K562 (cell line): ENCODE measurements around the gene ISYNA1. TPM values are rescaled to one million over a fixed set of nuclear protein-coding genes. Genes with fewer than 3 reads are reported as not detected.

Source experiments
- BCL6 ChIP-seq: fragments of 250-450 bp; sonication (Bioruptor Pico); IDR thresholded peaks from 2 replicates; pipeline ENCODE4 v1.4.0; 2020
- BMI1 ChIP-seq: fragments of 150-350 bp; IDR thresholded peaks from 2 replicates; pipeline ENCODE4 v1.6.1; 2014; ENCODE audit warnings: low read length
- BRCA1 ChIP-seq, 2 experiments: fragments of 450-650 bp in 1 of 2; sonication (generic) in 1 of 2; formaldehyde crosslinking in 1 of 2; IDR thresholded peaks; 2 replicates each; pipeline versions ENCODE4 v1.5.0 to v1.6.1; 2017 to 2020; ENCODE audit warnings: mild to moderate bottlenecking in 1 of 2, missing genetic modification reagents in 1 of 2
- CBX1 ChIP-seq: sonication (generic); IDR thresholded peaks from 2 replicates; pipeline ENCODE4 v1.6.1; 2016; ENCODE audit warnings: antibody characterized with exemption, low read depth, mild to moderate bottlenecking
- EGR1 ChIP-seq: fragments of 450-650 bp; conservative IDR thresholded peaks from 2 replicates; pipeline ENCODE4 v1.6.1; 2017; ENCODE audit warnings: mild to moderate bottlenecking
- FOS ChIP-seq: IDR thresholded peaks from 3 replicates; pipeline ENCODE4 v1.6.1; 2011; ENCODE audit not compliant: insufficient read length; ENCODE audit errors: extremely low read depth
- FUS ChIP-seq: fragments of 200-400 bp; formaldehyde crosslinking; optimal IDR thresholded peaks from 2 replicates; pipeline ENCODE3; 2017; ENCODE audit warnings: low read depth, low read length
- GABPB1 ChIP-seq: sonication (generic); formaldehyde crosslinking; IDR thresholded peaks from 2 replicates; pipeline ENCODE4 v1.8.0; 2022; ENCODE audit warnings: mild to moderate bottlenecking, missing genetic modification reagents
- KDM1A ChIP-seq, 2 experiments: fragments of 450-650 bp; IDR thresholded peaks; 2 replicates each; pipeline ENCODE4 v1.6.1; 2016; ENCODE audit warnings: mild to moderate bottlenecking in 2 of 2
- MAZ ChIP-seq, 2 experiments: fragments of 450-650 bp in 1 of 2; sonication (generic) in 1 of 2; formaldehyde crosslinking; IDR thresholded peaks in 1 of 2; conservative IDR thresholded peaks in 1 of 2; 2 replicates each; pipeline versions ENCODE4 v1.4.0 to v1.5.0; 2020; ENCODE audit warnings: mild to moderate bottlenecking in 1 of 2, missing genetic modification reagents in 1 of 2
- MNT ChIP-seq, 2 experiments: fragments of 450-650 bp; conservative IDR thresholded peaks; 2 replicates each; pipeline ENCODE4 v1.6.1; 2017; ENCODE audit warnings: mild to moderate bottlenecking in 2 of 2, moderate library complexity in 2 of 2
- NRF1 ChIP-seq, 2 experiments: fragments of 450-650 bp; IDR thresholded peaks in 1 of 2; conservative IDR thresholded peaks in 1 of 2; 2 replicates each; pipeline ENCODE4 v1.6.1; 2014; ENCODE audit warnings: mild to moderate bottlenecking in 2 of 2
- PHB ChIP-seq: fragments of 250-450 bp; sonication (Bioruptor Pico); IDR thresholded peaks from 2 replicates; pipeline ENCODE4 v1.5.0; 2021
- PHF8 ChIP-seq: fragments of 200-600 bp; sonication (generic); IDR thresholded peaks from 2 replicates; pipeline ENCODE4 v1.6.1; 2012; ENCODE audit warnings: mixed run types, mild to moderate bottlenecking, inconsistent platforms, low read length, moderate library complexity, borderline replicate concordance
- SMARCA5 ChIP-seq: fragments of 450-650 bp; IDR thresholded peaks from 2 replicates; pipeline ENCODE4 v1.6.1; 2016
- TFAP4 ChIP-seq: sonication (generic); formaldehyde crosslinking; IDR thresholded peaks from 2 replicates; pipeline ENCODE4 v1.8.0; 2022; ENCODE audit warnings: missing genetic modification reagents, mild to moderate bottlenecking, moderate library complexity, borderline replicate concordance
- ZFP36 ChIP-seq: fragments of 150-350 bp; IDR thresholded peaks from 2 replicates; pipeline ENCODE4 v1.6.1; 2018; ENCODE audit warnings: low read length, low read depth; ENCODE audit not compliant: partially characterized antibody
- ZNF3 ChIP-seq: fragments of 250-450 bp; sonication (Bioruptor Pico); IDR thresholded peaks from 2 replicates; pipeline ENCODE4 v1.5.0; 2021; ENCODE audit warnings: mild to moderate bottlenecking, moderate library complexity
- ZNF436 ChIP-seq: fragments of 250-450, 450-650 bp; sonication (Bioruptor Pico); formaldehyde crosslinking; IDR thresholded peaks from 2 replicates; pipeline ENCODE4 v1.7.0; 2020; ENCODE audit warnings: mild to moderate bottlenecking
- polyA plus RNA-seq, 8 experiments: library from polyadenylated mRNA; depleted of rRNA in 4 of 8; stranded (reverse) in 5 of 8; unstranded in 3 of 8; fragments of >200 nt; fragmentation: Nextera tagmentation in 2 of 8; fragmentation: Illumina TruSeq in 1 of 8; extraction: Ambion mirVana in 2 of 8; extraction: Trizol in 1 of 8; gene quantifications; 2 replicates each; pipeline versions ENCODE4 v1.2.1 to v1.2.3, GENCODE V29; 2011 to 2014; ENCODE audit warnings: inconsistent platforms in 1 of 8, missing spikeins in 1 of 8
- total RNA-seq, 7 experiments: library from RNA; depleted of rRNA in 6 of 7; stranded (reverse); fragments of >200 nt in 6 of 7; fragmentation: Illumina TruSeq in 2 of 7; extraction: Trizol in 2 of 7; gene quantifications; 2 replicates each; pipeline versions ENCODE4 v1.2.1 to v1.2.3, GENCODE V29; 2011 to 2021; ENCODE audit warnings: low replicate concordance in 1 of 7
- TF ChIP-seq, protein P1 (sequence below), 2 experiments: IDR thresholded peaks; 2 replicates each; pipeline ENCODE4 v1.6.1; 2011; ENCODE audit warnings: borderline replicate concordance in 1 of 2, control low read depth in 1 of 2, low read depth in 1 of 2, low read length in 1 of 2, mild to moderate bottlenecking in 1 of 2, mixed read lengths in 1 of 2, moderate library complexity in 1 of 2; ENCODE audit not compliant: insufficient read depth in 1 of 2, insufficient read length in 1 of 2, poor library complexity in 1 of 2, severe bottlenecking in 1 of 2; ENCODE audit errors: extremely low read depth in 1 of 2

Gene ISYNA1
- total and polyA plus RNA-seq, 9 of the 15 experiments (the other 6 are each of a cell fraction or from before 2014, with no cell fraction given): 21.8 to 460 (median 93.2) TPM

DNA sequence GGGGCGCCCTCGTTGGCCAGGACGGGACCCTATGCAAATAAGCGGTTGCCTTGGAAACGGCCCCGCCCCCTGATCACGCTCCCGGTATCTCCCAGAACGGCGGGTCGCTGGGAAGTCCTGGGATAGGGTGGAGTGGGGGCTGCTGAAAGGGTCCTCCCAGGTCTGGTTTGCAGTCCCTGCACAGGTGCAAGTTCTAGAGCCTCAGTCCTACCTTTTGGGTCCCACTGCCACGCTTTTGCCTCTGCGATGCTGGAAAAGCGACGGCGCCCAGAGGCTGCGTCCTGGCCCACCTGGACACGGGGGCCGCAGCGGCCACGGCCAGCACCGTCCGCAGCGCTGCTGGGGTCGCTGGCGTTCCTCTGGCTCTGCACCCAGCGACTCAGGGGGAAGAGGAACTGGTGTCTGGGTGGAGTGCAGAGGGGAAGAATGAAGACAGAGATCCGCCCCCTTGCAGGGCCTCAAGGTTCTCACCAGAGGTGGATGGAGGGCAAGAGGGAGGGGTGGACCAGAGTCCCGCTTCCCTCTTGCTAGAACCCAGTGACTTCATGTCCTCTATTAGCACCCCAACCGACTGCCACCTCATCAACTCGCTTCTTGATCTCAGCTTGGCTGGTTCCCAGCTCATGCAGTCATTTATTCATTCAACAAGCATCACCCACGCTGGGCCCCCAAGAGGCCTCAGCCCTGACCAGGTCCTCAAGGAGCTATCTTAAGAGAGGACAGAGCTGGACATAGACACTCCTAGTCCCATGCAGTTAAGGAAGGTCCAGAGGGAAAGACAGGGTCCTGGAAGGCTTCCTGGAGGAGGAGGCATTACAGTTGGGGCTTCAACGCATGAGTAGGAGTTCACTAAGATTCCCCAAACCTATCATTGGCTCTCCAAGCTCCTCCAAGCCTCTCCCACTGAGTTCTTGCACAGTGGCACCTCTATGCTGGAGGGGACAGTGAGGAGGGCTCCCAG lies 40.4 kb downstream of the ISYNA1 start, which contains the start of gene LRRC25 (continued):
- peak in 1 of 2 experiments; percentile 32; a peak in 1 of 4 replicates for TF ChIP-seq MNT (conservative IDR thresholded peaks at IDR 0.05)
- TF ChIP-seq KDM1A (IDR thresholded peaks at IDR 0.05): peak; percentile 48 to 85; a peak in 3 of 4 replicates
- TF ChIP-seq ZFP36: peak; percentile 99
- 0 out of 2 replicates have a peak, but pooled peaks have one; percentile 39 for TF ChIP-seq SMARCA5
- 0 out of 2 replicates have a peak, but pooled peaks have one; percentile 33 for TF ChIP-seq GABPB1 (CRISPR knock-in tag)
- TF ChIP-seq NRF1 (conservative IDR thresholded peaks at IDR 0.05 in 1 of 2, IDR thresholded peaks at IDR 0.05 in 1 of 2): peak; percentile 45 to 49; a peak in 2 of 4 replicates
- TF ChIP-seq FOS: no peak
- peak; percentile 94 for TF ChIP-seq ZNF436 (CRISPR knock-in tag)
- TF ChIP-seq BCL6 (CRISPR knock-in tag): no peak
- peak; percentile 57; the same call in 1 of the 2 replicates for TF ChIP-seq TFAP4 (CRISPR knock-in tag)
- 0 out of 4 replicates have a peak, but pooled peaks of 1 of the 2 experiments have one; percentile 20 for TF ChIP-seq MAZ (CRISPR knock-in tag; conservative IDR thresholded peaks at IDR 0.05 in 1 of 2, IDR thresholded peaks at IDR 0.05 in 1 of 2)
- peak; percentile 99 for TF ChIP-seq ZNF3 (CRISPR knock-in tag)
- no peak for TF ChIP-seq PHB
- TF ChIP-seq, protein P1, sequence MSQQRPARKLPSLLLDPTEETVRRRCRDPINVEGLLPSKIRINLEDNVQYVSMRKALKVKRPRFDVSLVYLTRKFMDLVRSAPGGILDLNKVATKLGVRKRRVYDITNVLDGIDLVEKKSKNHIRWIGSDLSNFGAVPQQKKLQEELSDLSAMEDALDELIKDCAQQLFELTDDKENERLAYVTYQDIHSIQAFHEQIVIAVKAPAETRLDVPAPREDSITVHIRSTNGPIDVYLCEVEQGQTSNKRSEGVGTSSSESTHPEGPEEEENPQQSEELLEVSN (IDR thresholded peaks at IDR 0.05; ENCODE audit: borderline replicate concordance in 1 of 2, extremely low read depth in 1 of 2, insufficient read depth in 1 of 2, insufficient read length in 1 of 2, low read depth in 1 of 2, low read length in 1 of 2, poor library complexity in 1 of 2, severe bottlenecking in 1 of 2): peak in 1 of 2 experiments; percentile 11
- TF ChIP-seq BMI1: peak; percentile 46; the same call in 1 of the 2 replicates
- TF ChIP-seq PHF8: peak; percentile 32; the same call in 1 of the 2 replicates
- TF ChIP-seq BRCA1 (IDR thresholded peaks at IDR 0.05): no peak
- no peak for TF ChIP-seq BRCA1 (CRISPR knock-in tag; IDR thresholded peaks at IDR 0.05)
- TF ChIP-seq EGR1: peak; percentile 18
- TF ChIP-seq CBX1: 0 out of 2 replicates have a peak, but pooled peaks have one; percentile 27
- TF ChIP-seq FUS: no peak
